Eye (tissue), 1 donor: ENCODE results near the gene RPTOR.
A peak's percentile ranks its signal among the peaks of the same experiment; 100 is the strongest.
"Not testable (repeated sequence)": the region's sequence is repeated elsewhere in the genome, so short reads cannot be mapped to it uniquely, and the experiment has no call there.

Experiments used
- DNase-seq: peaks from one replicate; pipeline ENCODE4 v3.0.0-alpha.2; 2015

RPTOR gene

GRCh38 chr17:80558046-80558445, 13.4 kb downstream of the RPTOR start:
- DNase-seq, result no peak

GRCh38 chr17:80559825-80560251, 15.2 kb downstream of the RPTOR start:
- DNase-seq, result no peak

GRCh38 chr17:80561541-80562114, 17.0 kb downstream of the RPTOR start:
- DNase-seq, result no peak

GRCh38 chr17:80564545-80564944, 19.9 kb downstream of the RPTOR start:
- DNase-seq, result no peak

- DNase-seq, result peak; percentile 54
Observed at GRCh38 chr17:80565343-80566053, 20.9 kb downstream of the RPTOR start.

- no peak for DNase-seq
Observed at GRCh38 chr17:80566054-80566400, 21.4 kb downstream of the RPTOR start.

- no peak for DNase-seq
Observed at GRCh38 chr17:80568246-80568645, 23.6 kb downstream of the RPTOR start.

- DNase-seq, result no peak
Observed at GRCh38 chr17:80569924-80570323, 25.3 kb downstream of the RPTOR start.

GRCh38 chr17:80573701-80574100, 29.1 kb downstream of the RPTOR start:
- DNase-seq, result no peak

GRCh38 chr17:80574496-80574895, 29.9 kb downstream of the RPTOR start:
- no peak for DNase-seq

GRCh38 chr17:80575057-80575875, 30.6 kb downstream of the RPTOR start:
- DNase-seq, result peak; percentile 95

GRCh38 chr17:80577876-80578570, 33.4 kb downstream of the RPTOR start:
- no peak for DNase-seq

- DNase-seq, result not testable (repeated sequence)
Observed at GRCh38 chr17:80578668-80579388, 34.2 kb downstream of the RPTOR start.

GRCh38 chr17:80582165-80582564, 37.5 kb downstream of the RPTOR start:
- no peak for DNase-seq

- no peak for DNase-seq
Observed at GRCh38 chr17:80584176-80584905, 39.7 kb downstream of the RPTOR start.

GRCh38 chr17:80585890-80586845, 41.5 kb downstream of the RPTOR start:
- DNase-seq, result no peak

GRCh38 chr17:80586846-80587228, 42.2 kb downstream of the RPTOR start:
- no peak for DNase-seq

- no peak for DNase-seq
Observed at GRCh38 chr17:80588702-80589383, 44.2 kb downstream of the RPTOR start.

- no peak for DNase-seq
Observed at GRCh38 chr17:80591788-80592187, 47.1 kb downstream of the RPTOR start.

- no peak for DNase-seq
Observed at GRCh38 chr17:80592243-80592642, 47.6 kb downstream of the RPTOR start.
